Liver (tissue), 3 donors: Measurements from ENCODE around the gene PPM1M.

ENCODE experiments used
- ATF3 ChIP-seq: IDR thresholded peaks from 2 replicates; pipeline ENCODE4 v1.6.1; 2016; ENCODE audit warnings: antibody characterized with exemption
- CTCF ChIP-seq: fragments of 150-350 bp; IDR thresholded peaks from 2 replicates; pipeline ENCODE4 v1.5.1; 2017; ENCODE audit warnings: improper control_type of control experiment, low read depth, low read length; ENCODE audit not compliant: missing input control
- EGR1 ChIP-seq, 2 donors: IDR thresholded peaks; 2 replicates each; pipeline ENCODE4 v1.6.1; 2016 to 2018; ENCODE audit warnings: antibody characterized with exemption in 2 of 2, low read depth in 2 of 2
- FOXA1 ChIP-seq: IDR thresholded peaks from 2 replicates; pipeline ENCODE4 v1.6.1; 2016; ENCODE audit warnings: antibody characterized with exemption
- GABPA ChIP-seq, 2 donors: IDR thresholded peaks in 1 of 2; conservative IDR thresholded peaks in 1 of 2; 2 replicates each; pipeline ENCODE4 v1.6.1; 2016; ENCODE audit warnings: antibody characterized with exemption in 2 of 2, mild to moderate bottlenecking in 1 of 2, moderate library complexity in 1 of 2
- HNF4G ChIP-seq: IDR thresholded peaks from 2 replicates; pipeline ENCODE4 v1.6.1; 2016; ENCODE audit warnings: antibody characterized with exemption
- MAX ChIP-seq: IDR thresholded peaks from 2 replicates; pipeline ENCODE4 v1.6.1; 2016; ENCODE audit warnings: antibody characterized with exemption
- NR2F2 ChIP-seq: IDR thresholded peaks from 2 replicates; pipeline ENCODE4 v1.6.1; 2016; ENCODE audit warnings: antibody characterized with exemption
- RAD21 ChIP-seq, 2 donors: IDR thresholded peaks; 2 replicates each; pipeline ENCODE4 v1.6.1; 2016; ENCODE audit warnings: antibody characterized with exemption in 2 of 2, mild to moderate bottlenecking in 2 of 2
- REST ChIP-seq: IDR thresholded peaks from 2 replicates; pipeline ENCODE4 v1.6.1; 2016; ENCODE audit warnings: antibody characterized with exemption, mild to moderate bottlenecking
- SP1 ChIP-seq: IDR thresholded peaks from 2 replicates; pipeline ENCODE4 v1.6.1; 2018; ENCODE audit warnings: antibody characterized with exemption, mild to moderate bottlenecking
- TAF1 ChIP-seq: conservative IDR thresholded peaks from 2 replicates; pipeline ENCODE4 v1.6.1; 2016; ENCODE audit warnings: antibody characterized with exemption, mild to moderate bottlenecking
- ZBTB33 ChIP-seq: IDR thresholded peaks from 2 replicates; pipeline ENCODE4 v1.6.1; 2016; ENCODE audit warnings: antibody characterized with exemption
- donor health status: healthy.
- donor health status: healthy.

GRCh38 chr3:52225452-52226228, 19.9 kb upstream of the PPM1M start, which contains the start of gene TLR9:
- no peak for TF ChIP-seq RAD21 (IDR thresholded peaks at IDR 0.05)
- TF ChIP-seq CTCF, result no peak
- no peak for TF ChIP-seq EGR1 (IDR thresholded peaks at IDR 0.05; ENCODE audit: low read depth in 2 of 2)
- TF ChIP-seq NR2F2, result no peak
- TF ChIP-seq MAX, result no peak
- no peak for TF ChIP-seq GABPA (IDR thresholded peaks at IDR 0.05 in 1 of 2, conservative IDR thresholded peaks at IDR 0.05 in 1 of 2)
- no peak for TF ChIP-seq TAF1
- TF ChIP-seq ATF3, result no peak
- no peak for TF ChIP-seq REST
- no peak for TF ChIP-seq HNF4G
- no peak for TF ChIP-seq FOXA1
- TF ChIP-seq SP1, result no peak
- TF ChIP-seq ZBTB33, result no peak
